ENCODE measurements around the gene TRAF7.

The TRAF7 gene

DNA sequence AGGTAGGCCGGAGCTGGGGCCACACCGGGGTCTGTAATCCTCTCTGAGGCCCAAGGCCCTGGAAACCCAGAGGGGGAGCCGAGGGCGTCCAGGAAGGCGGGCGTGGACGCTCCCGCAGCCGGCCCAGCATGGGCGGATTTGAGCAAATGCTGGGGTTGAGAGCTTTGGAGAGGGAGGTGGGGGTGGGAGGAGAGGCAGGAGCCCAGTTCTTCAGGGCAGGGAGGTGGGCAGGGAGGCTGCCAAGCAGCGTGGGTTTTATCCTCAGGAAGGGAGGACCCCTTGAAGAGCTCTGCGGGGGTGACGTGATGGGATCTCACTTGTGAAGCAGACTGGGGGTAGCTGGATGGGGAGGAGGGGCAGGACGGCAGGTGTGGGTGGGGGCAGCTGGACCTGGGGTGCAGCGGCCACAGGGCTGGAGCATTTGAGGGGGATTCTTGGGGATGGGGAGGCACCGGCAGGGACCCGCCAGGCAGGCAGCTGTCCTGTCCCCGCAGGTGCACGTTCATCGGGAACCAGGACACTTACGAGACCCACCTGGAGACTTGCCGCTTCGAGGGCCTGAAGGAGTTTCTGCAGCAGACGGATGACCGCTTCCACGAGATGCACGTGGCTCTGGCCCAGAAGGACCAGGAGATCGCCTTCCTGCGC is 17.2 kb downstream of the TRAF7 start:
- TF ChIP-seq, protein P1, sequence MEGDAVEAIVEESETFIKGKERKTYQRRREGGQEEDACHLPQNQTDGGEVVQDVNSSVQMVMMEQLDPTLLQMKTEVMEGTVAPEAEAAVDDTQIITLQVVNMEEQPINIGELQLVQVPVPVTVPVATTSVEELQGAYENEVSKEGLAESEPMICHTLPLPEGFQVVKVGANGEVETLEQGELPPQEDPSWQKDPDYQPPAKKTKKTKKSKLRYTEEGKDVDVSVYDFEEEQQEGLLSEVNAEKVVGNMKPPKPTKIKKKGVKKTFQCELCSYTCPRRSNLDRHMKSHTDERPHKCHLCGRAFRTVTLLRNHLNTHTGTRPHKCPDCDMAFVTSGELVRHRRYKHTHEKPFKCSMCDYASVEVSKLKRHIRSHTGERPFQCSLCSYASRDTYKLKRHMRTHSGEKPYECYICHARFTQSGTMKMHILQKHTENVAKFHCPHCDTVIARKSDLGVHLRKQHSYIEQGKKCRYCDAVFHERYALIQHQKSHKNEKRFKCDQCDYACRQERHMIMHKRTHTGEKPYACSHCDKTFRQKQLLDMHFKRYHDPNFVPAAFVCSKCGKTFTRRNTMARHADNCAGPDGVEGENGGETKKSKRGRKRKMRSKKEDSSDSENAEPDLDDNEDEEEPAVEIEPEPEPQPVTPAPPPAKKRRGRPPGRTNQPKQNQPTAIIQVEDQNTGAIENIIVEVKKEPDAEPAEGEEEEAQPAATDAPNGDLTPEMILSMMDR (IDR thresholded peaks at IDR 0.05; ENCODE audit: borderline replicate concordance, extremely low read depth, low read length, poor library complexity, severe bottlenecking) = no peak
- no peak for TF ChIP-seq EZH2 (IDR thresholded peaks at IDR 0.05; ENCODE audit: borderline replicate concordance, low read depth, low read length, severe bottlenecking)
- Histone ChIP-seq H3K27ac (ENCODE audit: low read length) (no peak overlapping the region), H3K4me2 (ENCODE audit: insufficient read depth, low read length) (no peak overlapping the region), H3K79me2 (ENCODE audit: insufficient read depth, low read length) (no peaks in the 10 kb centered on the region), H2AFZ (ENCODE audit: low read depth, low read length) (no peak overlapping the region), H4K20me1 (ENCODE audit: insufficient read depth, low read length) (peaks cover 11% of the 10 kb centered on the region; the same call in 1 of the 2 replicates), H3K36me3 (ENCODE audit: insufficient read depth, low read length) (peaks cover 91% of the 10 kb centered on the region), H3K4me1 (ENCODE audit: insufficient read depth, low read length) (no peaks in the 10 kb centered on the region), H3K9me3 (ENCODE audit: insufficient read depth, low read length, severe bottlenecking) (no peaks in the 10 kb centered on the region), H3K9ac (ENCODE audit: low read depth, low read length) (no peak overlapping the region), H3K4me3 (ENCODE audit: low read depth in 1 of 2, low read length in 2 of 2) (no peak overlapping the region), H3K27me3 (ENCODE audit: insufficient read depth, low read length, poor library complexity) (no peaks in the 10 kb centered on the region)
- DNase-seq (no peak), ATAC-seq (ENCODE audit: insufficient read depth, low read depth) (no peak)

DNA sequence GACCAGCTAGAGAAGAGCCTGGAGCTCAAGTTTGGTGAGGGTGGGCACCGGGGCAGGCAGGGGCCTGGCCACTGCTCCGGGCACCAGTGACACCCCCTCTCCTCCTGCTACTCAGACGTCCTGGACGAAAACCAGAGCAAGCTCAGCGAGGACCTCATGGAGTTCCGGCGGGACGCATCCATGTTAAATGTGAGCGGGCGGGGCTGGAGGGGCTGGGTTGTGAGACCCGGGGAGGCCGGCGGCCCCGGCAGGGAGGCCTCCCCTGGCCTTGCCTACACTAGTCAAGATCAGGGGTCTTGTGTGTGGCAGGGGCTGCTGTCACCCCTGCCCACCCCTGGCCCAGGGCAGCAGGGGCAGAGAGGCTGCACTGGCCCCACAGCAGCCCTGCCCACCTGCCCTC is 17.8 kb downstream of the TRAF7 start:
- H3K4me2 ChIP-seq (ENCODE audit: insufficient read depth, low read length) = no peak overlapping the region
- H3K79me2 ChIP-seq (ENCODE audit: insufficient read depth, low read length) = no peaks in the 10 kb centered on the region
- H3K27me3 ChIP-seq (ENCODE audit: insufficient read depth, low read length, poor library complexity) = no peaks in the 10 kb centered on the region
- DNase-seq = no peak
- H3K9me3 ChIP-seq (ENCODE audit: insufficient read depth, low read length, severe bottlenecking) = no peaks in the 10 kb centered on the region
- no peaks in the 10 kb centered on the region for H3K4me1 ChIP-seq (ENCODE audit: insufficient read depth, low read length)
- no peak overlapping the region for H3K4me3 ChIP-seq (ENCODE audit: low read depth in 1 of 2, low read length in 2 of 2)
- TF ChIP-seq, protein P1 (IDR thresholded peaks at IDR 0.05; ENCODE audit: borderline replicate concordance, extremely low read depth, low read length, poor library complexity, severe bottlenecking) = no peak
- no peak for TF ChIP-seq EZH2 (IDR thresholded peaks at IDR 0.05; ENCODE audit: borderline replicate concordance, low read depth, low read length, severe bottlenecking)
- H3K27ac ChIP-seq (ENCODE audit: low read length) = no peak overlapping the region
- H4K20me1 ChIP-seq (ENCODE audit: insufficient read depth, low read length) = peaks cover 5% of the 10 kb centered on the region; the same call in 1 of the 2 replicates
- H3K36me3 ChIP-seq (ENCODE audit: insufficient read depth, low read length) = peaks cover 85% of the 10 kb centered on the region
- H2AFZ ChIP-seq (ENCODE audit: low read depth, low read length) = no peak overlapping the region
- H3K9ac ChIP-seq (ENCODE audit: low read depth, low read length) = no peak overlapping the region
- ATAC-seq (ENCODE audit: insufficient read depth, low read depth) = no peak

DNA sequence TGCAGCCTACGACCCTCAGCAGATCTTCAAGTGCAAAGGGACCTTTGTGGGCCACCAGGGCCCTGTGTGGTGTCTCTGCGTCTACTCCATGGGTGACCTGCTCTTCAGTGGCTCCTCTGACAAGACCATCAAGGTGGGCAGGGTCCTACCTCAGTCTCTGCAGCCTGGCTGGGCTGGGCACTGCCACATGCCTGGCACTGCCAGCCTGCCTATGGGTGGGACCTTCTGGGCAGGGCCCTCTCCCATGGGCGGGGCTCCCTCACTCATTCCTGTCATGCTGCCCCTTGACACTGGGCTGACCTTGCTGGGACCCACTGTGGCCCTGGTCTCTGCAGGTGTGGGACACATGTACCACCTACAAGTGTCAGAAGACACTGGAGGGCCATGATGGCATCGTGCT is 18.3 kb downstream of the TRAF7 start:
- Histone ChIP-seq H3K79me2 (ENCODE audit: insufficient read depth, low read length) (no peaks in the 10 kb centered on the region), H3K4me2 (ENCODE audit: insufficient read depth, low read length) (no peak overlapping the region), H3K27me3 (ENCODE audit: insufficient read depth, low read length, poor library complexity) (no peaks in the 10 kb centered on the region), H3K4me1 (ENCODE audit: insufficient read depth, low read length) (no peaks in the 10 kb centered on the region), H3K27ac (ENCODE audit: low read length) (no peak overlapping the region), H3K36me3 (ENCODE audit: insufficient read depth, low read length) (peaks cover 80% of the 10 kb centered on the region), H3K9me3 (ENCODE audit: insufficient read depth, low read length, severe bottlenecking) (no peaks in the 10 kb centered on the region), H3K9ac (ENCODE audit: low read depth, low read length) (no peak overlapping the region), H2AFZ (ENCODE audit: low read depth, low read length) (no peak overlapping the region), H3K4me3 (ENCODE audit: low read depth in 1 of 2, low read length in 2 of 2) (no peak overlapping the region), H4K20me1 (ENCODE audit: insufficient read depth, low read length) (0 out of 2 replicates have a peak, but pooled peaks cover 4% of the 10 kb centered on the region)
- no peak for TF ChIP-seq EZH2 (IDR thresholded peaks at IDR 0.05; ENCODE audit: borderline replicate concordance, low read depth, low read length, severe bottlenecking)
- TF ChIP-seq, protein P1 (IDR thresholded peaks at IDR 0.05; ENCODE audit: borderline replicate concordance, extremely low read depth, low read length, poor library complexity, severe bottlenecking) = no peak
- DNase-seq (no peak), ATAC-seq (ENCODE audit: insufficient read depth, low read depth) (no peak)

Measured in DND-41 (cell line).